HG03571 (cell line): ENCODE measurements around the gene ORC3.
"Not testable (repeated sequence)": the region's sequence is repeated elsewhere in the genome, so short reads cannot be mapped to it uniquely, and the experiment has no call there.

Source experiments
- ATAC-seq: cut with Tn5 transposase; IDR thresholded peaks from one replicate; pipeline ENCODE4 v1.9.1; 2021; ENCODE audit not compliant: unreplicated experiment

The ORC3 gene

DNA sequence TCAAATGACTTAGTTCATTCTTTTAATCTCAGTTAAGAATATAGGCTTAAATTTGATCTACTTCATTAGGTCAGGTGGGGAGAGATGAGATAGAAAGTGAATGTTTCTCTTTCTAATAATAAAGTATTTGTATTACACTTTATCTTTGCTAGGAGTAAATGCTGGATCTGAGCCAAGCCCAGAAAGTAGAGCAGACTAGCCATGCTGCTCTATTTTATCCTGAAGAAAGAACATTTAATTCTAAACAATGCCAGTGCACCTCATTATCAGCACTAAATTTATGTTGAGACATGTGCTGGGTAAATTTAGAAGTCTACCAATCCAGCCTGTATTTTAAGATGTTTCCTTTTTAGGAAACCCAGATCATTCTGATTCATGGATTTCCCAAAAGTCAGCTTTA is 68.6 kb downstream of the ORC3 start:
- no peak for ATAC-seq

DNA sequence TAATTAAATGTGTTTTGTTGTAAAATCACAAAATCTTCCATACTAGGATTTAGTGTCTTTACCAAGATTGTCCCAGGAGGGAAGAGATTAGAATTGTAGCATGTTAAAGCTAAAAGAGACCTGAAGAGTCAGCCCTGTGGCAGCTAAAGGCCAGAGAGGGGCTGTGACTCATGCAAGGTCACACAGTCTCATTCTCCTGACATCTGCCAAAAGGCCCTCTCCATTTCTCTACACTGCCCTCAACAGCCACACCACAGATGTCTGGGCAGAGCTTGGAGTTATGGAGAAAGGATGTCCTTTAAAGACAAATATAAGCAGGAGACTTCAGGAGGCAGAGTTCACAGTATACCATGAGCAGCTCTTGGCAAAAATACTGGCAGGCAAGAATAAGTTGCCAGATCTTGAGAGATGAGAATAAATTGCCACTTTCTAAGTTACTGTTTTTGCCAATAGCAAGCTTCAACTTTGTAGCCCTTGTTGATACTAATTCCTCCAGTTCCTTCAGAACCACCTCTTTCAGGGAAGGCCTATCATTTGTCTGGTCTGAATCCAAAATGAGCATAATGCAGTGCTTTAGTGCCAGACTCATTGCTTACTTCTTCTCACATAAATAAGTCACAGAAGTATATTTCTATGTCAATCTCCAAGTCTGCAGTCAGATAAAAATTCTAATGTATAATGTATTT is 70.4 kb downstream of the ORC3 start:
- ATAC-seq = no peak

DNA sequence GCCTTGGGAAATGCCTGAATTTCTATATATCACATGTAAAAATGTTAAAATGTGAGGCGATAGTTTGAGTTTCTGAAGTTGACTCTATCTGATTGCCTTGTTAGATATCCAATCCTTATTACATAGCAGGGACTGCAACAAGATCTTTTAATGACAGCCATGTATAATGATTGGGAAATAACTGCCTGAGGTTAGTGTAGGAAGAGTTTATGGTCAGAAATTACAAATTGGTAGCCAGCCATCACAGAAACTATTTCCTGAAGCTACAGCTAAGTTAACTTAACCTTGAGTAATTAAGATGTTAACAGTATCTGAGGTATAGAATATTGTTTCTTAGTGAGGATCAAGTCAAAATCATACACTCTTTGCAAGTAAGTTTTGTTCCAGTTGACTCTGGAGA is 71.1 kb downstream of the ORC3 start:
- no peak for ATAC-seq

DNA sequence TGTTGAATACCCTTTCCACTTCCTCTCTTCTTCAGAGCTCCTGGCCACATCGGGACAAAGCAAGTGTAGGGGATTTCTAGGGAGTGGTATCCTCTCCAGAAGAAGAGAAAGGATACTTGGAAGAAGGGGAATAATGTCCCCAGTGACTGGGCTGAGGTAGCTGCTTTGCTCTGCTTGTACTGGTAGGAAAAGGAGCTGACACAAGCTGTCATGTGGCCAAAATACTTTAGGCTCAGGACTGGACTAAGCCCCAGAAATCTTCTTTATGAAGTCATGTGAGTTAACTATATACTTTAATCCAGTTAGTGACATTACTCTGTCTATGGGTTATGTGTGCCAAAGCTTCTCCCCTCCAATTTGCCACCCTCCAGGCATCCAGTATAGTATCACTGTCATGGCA is 71.6 kb downstream of the ORC3 start:
- ATAC-seq = no peak

DNA sequence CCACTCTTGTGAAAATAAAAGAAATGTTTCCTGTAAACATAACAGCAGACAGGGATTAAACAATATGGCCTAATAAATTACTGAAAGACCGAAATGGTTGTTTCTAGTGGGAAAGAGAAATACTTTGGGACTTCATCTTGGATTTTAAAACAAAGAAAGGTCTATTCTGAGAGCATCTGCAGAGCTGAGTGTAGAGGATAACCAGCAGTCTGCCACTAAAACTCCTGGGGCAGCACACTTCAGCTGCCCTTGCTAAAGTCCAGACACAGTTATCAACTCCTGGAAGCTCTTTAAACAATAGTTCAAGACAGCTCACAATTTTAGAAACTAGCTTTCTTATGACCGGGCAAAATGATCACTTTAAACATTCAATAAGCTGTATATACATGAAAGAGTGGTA is 73.5 kb downstream of the ORC3 start:
- ATAC-seq = no peak

DNA sequence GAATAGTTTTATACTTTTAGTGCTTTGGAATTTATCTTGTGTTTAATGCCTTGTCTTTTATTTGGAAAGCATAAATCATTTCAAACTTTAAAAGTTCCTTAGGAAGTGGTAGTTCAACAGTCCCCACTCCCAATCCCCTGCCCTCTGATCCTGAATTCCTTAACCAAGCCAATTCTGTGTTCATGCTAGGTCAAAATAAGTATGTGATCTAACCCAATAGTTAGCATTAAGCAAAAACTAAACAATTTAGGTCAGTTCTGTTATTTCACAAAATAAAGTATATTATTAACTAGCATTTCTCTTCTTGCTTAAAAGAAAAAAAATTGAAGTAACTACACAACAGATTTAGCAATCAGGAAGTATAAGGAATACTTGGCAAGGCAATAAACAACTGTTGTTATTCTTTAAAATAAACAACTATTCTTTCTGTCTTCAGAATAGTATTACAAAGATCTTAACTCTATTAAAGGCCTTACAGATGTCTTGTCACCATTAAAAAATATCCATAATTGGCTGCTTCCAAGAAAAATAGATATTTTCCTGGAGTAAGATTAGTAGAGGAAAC is 75.1 kb downstream of the ORC3 start:
- no peak for ATAC-seq

DNA sequence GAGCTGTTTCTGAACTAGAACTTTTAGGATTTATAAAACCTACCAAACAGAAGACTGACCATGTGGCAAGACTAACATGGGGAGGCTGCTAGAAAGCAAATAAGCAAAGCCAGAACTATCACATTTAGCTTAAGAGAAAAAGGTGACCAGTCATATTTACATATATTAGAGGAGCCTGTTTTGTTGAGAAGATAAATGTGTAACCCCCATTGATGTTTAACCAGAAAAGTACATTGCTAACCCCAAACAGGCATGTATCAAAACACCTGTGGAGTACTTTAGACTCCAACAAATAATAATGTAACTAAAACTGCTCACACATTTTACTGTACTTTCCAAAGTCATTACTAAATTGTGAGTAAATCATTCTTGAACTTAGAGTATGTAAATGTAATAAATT is 77.1 kb downstream of the ORC3 start:
- ATAC-seq = no peak

DNA sequence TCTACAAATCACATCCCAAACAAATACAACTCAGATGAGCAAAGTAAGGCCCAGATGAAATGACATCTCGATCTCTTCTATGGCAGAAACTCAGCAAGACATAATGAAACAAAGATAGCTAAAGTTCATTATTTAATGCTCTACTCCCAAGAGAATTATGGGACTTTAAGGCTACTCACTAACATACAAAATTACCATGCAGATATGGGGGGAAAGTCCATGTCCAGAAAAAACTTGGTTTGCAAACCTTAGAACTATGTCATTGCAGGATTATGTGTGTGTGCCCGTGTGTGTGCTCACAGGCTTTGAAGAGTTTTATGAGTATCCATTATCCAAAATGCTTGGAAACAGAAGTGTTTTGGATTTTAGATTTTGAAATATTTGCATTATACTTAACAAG is 78.1 kb downstream of the ORC3 start:
- no peak for ATAC-seq

DNA sequence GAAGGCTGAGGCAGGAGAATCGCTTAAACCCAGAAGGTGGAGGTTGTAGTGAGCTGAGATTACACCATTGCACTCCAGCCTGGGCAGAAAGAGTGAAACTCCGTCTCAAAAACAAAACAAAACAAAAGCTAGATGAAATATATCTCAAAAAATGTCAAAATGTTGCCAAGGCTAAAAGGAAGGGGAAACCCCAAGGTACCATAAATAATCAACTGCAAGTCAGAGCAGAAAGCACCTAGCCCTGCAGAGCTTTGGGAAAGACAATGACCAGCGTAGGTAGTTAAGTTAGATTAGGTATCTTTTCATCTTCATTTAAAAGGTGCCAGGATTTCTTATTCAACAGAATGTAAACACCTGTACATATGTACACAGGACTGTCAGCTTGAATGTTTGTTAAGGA is 79.1 kb downstream of the ORC3 start:
- peak; percentile 41 for ATAC-seq

DNA sequence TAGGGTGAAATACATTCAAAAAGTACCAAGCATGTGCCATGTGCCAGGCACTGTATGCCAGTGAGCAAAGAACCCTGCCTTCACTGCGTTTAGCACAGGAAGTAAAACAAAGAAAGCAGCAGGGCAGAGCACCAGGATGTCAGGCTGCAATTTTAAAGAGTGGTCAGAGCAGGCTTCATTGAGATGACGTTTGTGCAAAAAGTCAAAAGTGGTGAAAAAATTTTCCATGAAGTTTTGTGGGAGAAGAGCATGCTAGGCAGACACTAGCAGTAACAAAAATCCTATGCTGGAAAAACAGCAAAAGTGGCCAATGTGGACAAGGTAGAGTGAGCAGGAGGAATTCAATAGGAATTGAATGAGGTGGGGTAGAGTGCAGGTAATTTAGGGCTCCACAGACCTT is 80.8 kb downstream of the ORC3 start:
- no peak for ATAC-seq

DNA sequence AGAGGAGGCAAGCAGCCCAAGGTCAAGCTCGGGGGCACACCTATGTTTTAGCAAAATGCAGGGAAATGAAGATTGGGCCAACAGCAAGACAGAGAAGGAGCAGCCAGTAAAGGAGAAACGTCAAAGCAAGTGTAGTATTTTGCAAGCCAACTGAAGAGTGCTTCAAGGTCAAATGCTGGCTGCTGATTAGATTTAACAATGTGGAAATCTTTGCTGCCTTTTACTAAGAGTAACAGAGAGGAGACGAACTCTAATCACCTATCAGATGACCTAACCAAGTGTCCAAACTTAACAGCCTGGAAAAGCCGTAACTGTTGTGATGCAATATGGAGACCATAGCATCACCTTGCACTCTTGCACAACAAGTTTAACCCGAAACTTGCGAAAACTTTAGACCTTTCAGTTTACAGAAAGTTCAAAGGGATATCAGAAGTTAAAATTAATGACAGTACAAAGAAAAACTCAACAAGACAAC is 81.7 kb downstream of the ORC3 start:
- ATAC-seq = no peak

DNA sequence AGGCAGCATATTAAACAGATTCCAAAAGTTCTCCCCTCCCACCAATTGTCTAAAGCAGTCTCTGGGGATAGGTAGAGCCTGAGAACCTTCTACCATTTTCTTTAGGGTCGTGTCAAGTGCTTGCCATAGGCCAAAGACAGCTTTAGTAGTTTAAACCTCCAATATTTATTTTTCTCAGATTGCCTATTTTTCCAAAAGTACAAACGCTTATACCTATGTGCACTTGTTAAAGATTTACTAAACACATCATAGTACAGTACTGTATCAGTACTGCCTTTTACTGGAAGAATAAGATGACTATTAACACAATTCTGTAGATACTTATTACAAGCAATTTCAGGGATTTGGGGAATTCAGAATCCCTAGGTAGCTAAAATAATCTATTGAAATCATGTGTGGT is 82.7 kb downstream of the ORC3 start:
- ATAC-seq = no peak

DNA sequence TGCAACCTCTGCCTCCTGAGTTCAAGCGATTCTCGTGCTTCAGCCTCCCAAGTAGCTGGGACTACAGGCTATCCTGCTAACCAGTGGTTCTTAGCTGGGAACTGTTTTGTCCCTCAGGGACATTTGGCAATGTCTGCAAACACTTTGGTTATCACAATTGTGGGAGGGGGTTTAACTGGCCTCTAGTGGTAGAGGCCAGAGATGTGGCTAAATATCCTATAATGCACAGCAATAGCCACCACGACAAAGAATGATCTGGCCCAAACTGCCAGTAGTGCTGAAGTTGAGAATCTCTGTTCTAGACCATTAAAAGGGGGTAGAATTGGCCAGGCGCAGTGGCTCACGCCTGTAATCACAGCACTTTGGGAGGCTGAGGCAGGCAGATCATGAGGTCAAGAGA is 83.3 kb downstream of the ORC3 start:
- no peak for ATAC-seq

DNA sequence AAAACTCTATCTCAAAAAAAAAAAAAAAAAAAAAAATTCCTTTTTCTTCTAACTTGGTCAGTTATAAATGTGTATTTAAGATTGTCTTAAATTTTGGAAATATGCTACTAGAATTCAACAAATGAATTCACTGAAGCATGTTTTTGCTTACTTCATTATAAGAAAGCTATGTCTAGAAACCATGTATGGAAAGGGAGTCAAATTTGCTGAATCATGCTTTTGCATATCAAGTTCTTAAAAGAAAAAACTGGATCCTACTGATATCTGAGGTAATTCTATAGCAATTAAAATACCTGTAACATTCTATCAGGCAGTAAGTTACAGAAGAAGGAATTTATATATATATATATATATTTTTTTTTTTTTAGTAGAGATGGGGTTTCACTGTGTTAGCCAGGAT is 84.4 kb downstream of the ORC3 start:
- no peak for ATAC-seq

DNA sequence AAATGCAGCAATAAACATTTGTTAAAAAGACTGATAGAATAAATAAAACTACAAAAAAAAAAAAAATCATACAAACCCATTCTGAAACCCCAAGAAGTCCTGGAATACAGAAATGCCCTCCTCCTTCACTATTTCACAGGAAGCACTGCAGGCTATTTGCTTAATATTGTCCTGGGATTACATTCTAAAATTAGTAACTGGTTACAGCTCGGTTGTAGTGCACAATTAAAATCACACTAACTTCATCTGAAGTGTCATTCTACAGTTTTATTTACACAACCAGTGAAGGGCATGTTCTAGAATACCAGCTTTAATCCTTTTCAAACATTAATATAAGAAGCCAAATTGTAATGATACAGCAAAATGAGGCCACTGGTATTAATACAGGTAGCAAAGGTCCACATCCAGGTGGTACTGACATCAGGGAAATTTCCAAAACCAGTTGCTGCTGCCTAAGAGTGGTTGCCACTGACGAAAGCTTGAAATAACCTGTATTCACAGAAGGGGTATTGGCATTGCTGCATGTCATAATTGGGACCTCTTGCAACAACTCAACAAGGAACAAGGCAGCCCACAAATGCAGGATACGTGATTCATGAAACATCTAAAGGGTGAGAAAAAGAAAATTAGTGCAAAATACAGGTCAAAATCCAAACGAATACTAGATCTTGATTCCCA is 85.2 kb downstream of the ORC3 start:
- no peak for ATAC-seq

DNA sequence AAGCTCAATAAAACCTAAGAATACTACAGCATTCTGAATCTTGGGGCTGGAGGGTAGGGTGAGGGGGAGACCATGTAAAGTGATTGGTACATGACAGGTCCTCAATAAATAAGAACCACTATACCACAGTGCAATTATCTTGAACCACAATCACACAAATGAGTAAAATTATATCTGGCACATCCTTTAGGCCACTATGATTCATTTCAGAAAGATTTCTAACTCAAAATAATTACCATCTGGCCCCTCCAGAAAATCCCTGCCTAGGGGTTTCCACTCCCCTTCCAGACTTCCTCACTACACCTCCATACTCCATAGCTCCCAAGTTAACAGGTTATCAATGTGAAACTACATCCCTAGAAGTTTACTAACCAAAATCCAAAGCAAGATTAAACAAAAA is 92.4 kb downstream of the ORC3 start:
- peak; percentile 48 for ATAC-seq

DNA sequence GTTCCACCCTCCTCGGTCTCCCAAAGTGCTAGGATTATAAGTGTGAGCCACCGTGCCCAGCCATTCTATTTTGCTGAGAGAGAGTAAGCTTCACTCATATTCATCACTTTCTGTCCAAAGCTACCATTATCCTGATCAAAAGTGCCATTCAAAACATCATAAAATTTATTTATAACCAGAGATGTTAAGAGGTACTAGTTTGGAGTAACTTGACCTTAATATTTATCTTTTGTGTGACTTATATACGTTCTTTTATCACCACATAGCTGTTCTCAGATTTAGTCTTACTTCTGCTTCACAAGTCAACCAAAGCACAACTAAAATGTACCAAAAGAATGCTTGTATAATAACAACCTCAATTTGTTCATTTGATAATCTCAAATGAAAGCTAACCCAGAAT is 94.0 kb downstream of the ORC3 start:
- no peak for ATAC-seq

DNA sequence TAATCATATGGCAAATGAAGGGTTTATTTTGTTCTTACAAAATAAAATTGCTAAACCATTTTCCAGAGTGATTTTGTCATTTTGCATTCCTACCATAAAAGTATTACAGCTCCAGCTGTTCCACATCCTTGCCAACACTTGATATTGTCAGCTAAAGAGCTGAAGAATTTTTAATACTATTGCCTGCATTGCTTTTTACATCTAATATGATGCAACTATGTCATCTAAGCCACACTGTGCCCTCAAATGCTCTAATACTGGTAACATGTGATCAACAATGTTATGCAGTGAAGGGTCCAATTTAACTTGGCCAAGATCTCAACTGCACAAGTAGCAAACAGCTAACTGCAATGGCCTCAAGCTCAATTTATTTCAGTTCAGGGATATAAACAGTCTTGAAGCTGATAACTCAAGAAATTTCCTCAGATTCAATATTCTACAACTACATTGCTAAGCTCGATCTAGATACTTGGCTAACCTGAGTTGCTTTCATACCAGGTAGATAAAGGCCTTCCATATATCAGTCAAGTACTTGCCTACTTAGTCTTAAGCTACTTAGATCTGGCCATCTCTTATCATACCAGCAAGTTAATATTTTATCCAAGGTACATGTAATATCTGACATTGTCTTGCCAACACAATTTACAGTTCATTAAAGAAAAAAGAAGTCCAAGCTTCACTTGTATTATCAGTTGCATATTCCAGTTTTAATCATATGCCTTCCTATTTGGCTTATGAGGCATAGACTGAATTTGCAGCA is 95.1 kb downstream of the ORC3 start:
- ATAC-seq = no peak

DNA sequence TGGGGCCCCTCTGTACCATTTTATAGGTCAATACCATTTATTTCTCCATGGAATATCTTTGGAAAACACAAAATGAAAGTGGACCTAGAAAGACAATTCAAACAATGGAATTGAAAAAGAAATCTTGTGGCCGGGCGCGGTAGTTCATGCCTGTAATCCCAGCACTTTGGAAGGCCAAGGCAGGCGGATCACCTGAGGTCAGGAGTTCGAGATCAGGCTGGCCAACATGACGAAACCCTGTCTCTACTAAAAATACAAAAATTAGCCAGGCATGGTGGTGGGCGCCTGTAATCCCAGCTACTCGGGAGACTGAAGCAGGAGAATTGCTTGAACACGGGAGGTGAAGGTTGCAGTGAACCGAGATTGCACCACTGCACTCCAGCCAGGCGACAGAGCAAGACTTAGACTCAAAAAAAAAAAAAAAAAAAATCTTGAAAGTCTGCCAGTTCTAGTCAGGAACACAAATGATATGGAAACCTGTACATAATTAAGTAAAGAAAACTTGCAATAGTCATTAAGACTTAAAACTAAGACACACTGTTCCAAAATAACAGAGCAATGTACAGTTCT is 96.8 kb downstream of the ORC3 start:
- not testable (repeated sequence) for ATAC-seq

DNA sequence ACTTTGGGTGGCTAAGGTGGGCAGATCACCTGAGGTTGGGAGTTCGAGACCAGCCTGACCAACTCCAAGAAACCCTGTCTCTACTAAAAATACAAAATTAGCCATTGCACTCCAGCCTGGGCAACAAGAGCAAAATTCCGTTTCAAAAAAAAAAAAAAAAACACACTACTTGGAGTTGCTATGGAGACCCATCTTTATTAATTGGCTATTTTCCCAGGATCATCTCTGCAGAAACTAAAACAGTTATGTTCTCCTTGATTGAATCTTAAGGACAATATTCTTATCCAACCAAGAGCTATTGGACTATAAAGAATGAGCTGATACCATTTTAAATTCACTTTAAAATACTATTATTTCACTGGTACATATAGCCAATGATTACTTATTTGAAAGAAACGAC is 97.4 kb downstream of the ORC3 start:
- ATAC-seq = no peak

DNA sequence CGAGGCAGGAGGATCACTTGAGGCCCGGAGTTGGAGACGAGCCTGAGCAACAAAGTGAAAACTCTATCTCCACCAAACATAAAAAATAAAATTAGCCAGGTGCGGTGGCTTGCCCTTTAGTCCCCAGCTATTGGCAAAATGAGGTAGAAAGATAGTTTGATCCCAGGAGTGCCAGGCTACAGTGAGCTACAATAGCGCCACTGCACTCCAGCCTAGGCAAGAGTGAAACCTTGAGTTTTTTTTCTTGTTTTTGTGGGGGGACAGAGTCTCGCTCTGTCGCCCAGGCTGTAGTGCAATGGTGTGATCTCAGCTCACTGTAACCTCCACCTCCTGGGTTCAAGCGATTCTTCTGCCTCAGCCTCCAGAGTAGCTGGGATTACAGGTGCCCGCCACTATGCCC is 98.0 kb downstream of the ORC3 start:
- ATAC-seq = not testable (repeated sequence)
